CD4-positive, alpha-beta T cell (primary cell): Measurements from ENCODE around the gene AP1M1. TPM values are rescaled to one million over a fixed set of nuclear protein-coding genes. Genes with fewer than 3 reads are reported as not detected.

Experiments
- ATAC-seq: fragments of 200-7000 bp; cut with Tn5 transposase; one replicate; pipeline ENCODE4 v1.10.0; 2022; ENCODE audit warnings: mild to moderate bottlenecking; ENCODE audit not compliant: poor library complexity
- CTCF ChIA-PET: fragments of 350-600 bp; sonication (Branson Sonifier 250); formaldehyde crosslinking; loops from one replicate; lab custom pipeline; 2021; ENCODE audit warnings: antibody characterized with exemption, inconsistent platforms; lab: Charles Lee
- POLR2A ChIA-PET: fragments of 350-600 bp; sonication (Branson Sonifier 250); formaldehyde crosslinking; loops from one replicate; lab custom pipeline; 2021; ENCODE audit warnings: antibody characterized with exemption, inconsistent platforms; lab: Charles Lee
- DNase-seq, 14 experiments: peaks; one replicate each; pipeline ENCODE4 v3.0.0-alpha.2; 2013 to 2020; ENCODE audit warnings: mixed read lengths in 2 of 14
- H3K27ac ChIP-seq, 2 donors: one replicate each; pipeline versions ENCODE4 v1.5.1 to v1.7.0; 2013; ENCODE audit warnings: low read length in 2 of 2, low read depth in 1 of 2, mild to moderate bottlenecking in 1 of 2
- H3K27me3 ChIP-seq, 2 experiments: 1 replicate in 1 of 2; 2 replicates in 1 of 2; pipeline versions ENCODE4 v1.6.1 to v1.7.0; 2013; ENCODE audit warnings: low read length in 2 of 2, control low read depth in 1 of 2, mild to moderate bottlenecking in 1 of 2, moderate library complexity in 1 of 2; ENCODE audit not compliant: insufficient read depth in 2 of 2, control insufficient read depth in 1 of 2
- H3K36me3 ChIP-seq: one replicate; pipeline ENCODE4 v1.6.1; 2013; ENCODE audit warnings: low read length, control low read depth; ENCODE audit not compliant: insufficient read depth
- H3K4me1 ChIP-seq: one replicate; pipeline ENCODE4 v1.6.1; 2013; ENCODE audit warnings: low read length, control low read depth; ENCODE audit not compliant: insufficient read depth
- H3K4me3 ChIP-seq: one replicate; pipeline ENCODE4 v1.5.1; 2013; ENCODE audit warnings: mild to moderate bottlenecking, low read length, moderate library complexity
- H3K9me3 ChIP-seq, 2 experiments: 1 replicate in 1 of 2; 2 replicates in 1 of 2; pipeline versions ENCODE4 v1.6.1 to v1.7.0; 2013; ENCODE audit warnings: low read length in 2 of 2, mild to moderate bottlenecking in 2 of 2, control low read depth in 1 of 2, moderate library complexity in 1 of 2; ENCODE audit not compliant: control insufficient read depth in 1 of 2, insufficient read depth in 1 of 2
- H3K27ac Mint-ChIP-seq: one replicate; pipeline ENCODE4 v1.8.0; 2020; ENCODE audit warnings: mixed read lengths
- H3K27me3 Mint-ChIP-seq: one replicate; pipeline ENCODE4 v1.8.0; 2021; ENCODE audit warnings: mixed read lengths
- H3K36me3 Mint-ChIP-seq: one replicate; pipeline ENCODE4 v1.8.0; 2021; ENCODE audit warnings: low read depth, mixed read lengths
- H3K4me1 Mint-ChIP-seq: one replicate; pipeline ENCODE4 v1.8.0; 2021; ENCODE audit warnings: low read depth, mixed read lengths
- H3K4me3 Mint-ChIP-seq: one replicate; pipeline ENCODE4 v1.8.0; 2020; ENCODE audit warnings: mild to moderate bottlenecking, mixed read lengths
- H3K9me3 Mint-ChIP-seq: one replicate; pipeline ENCODE4 v1.8.0; 2020; ENCODE audit warnings: mixed read lengths
- intact Hi-C, 2 experiments: fragments of 100-400 bp; cut with DNase I in 1 of 2; cut with micrococcal nuclease in 1 of 2; formaldehyde crosslinking; loops; one replicate each; pipeline versions ENCODE4 v1.15.1 to v1.9.0; 2023 to 2025; cut with DNase I, micrococcal nuclease
- total RNA-seq, 174 experiments: library from RNA in 2 of 174; stranded (reverse) in 2 of 174; gene quantifications; one replicate each; pipeline ENCODE4 v1.2.3 and lab custom pipeline; 2021 to 2026
- TF ChIP-seq, protein P1 (sequence below): fragments of 200-600 bp; IDR thresholded peaks from one replicate; pipeline ENCODE4 v1.8.0; 2022; ENCODE audit warnings: antibody characterized with exemption, mild to moderate bottlenecking

Gene AP1M1
- total RNA-seq, 2 experiments from 2014 or later: 52.1 to 58.3 TPM

- peaks cover 6% of the 10 kb centered on the region for H3K9me3 Mint-ChIP-seq
- Histone ChIP-seq H3K27me3 (no peaks in the 10 kb centered on the region), H3K9me3 (peaks cover 27 to 30% of the 10 kb centered on the region in 2 experiments), H3K36me3 (peaks cover 92% of the 10 kb centered on the region), H3K27ac (no peak overlapping the region), H3K4me1 (peaks cover 12% of the 10 kb centered on the region), H3K4me3 (no peak overlapping the region)
- no peaks in the 10 kb centered on the region for H3K27me3 Mint-ChIP-seq
- H3K27ac Mint-ChIP-seq: no peak overlapping the region
- ChIA-PET CTCF (no interaction called here), POLR2A (interaction anchor here (0.7 to 1.3 kb wide), 3 partner anchors 11 to 147 kb away, joined by 3 read pairs; partner anchors contain the start of gene KLF2)
- H3K36me3 Mint-ChIP-seq: peaks cover 77% of the 10 kb centered on the region
- peaks cover 14% of the 10 kb centered on the region for H3K4me1 Mint-ChIP-seq
- intact Hi-C loops: no loop called here
- H3K4me3 Mint-ChIP-seq: no peak overlapping the region
- ATAC-seq (no peak), DNase-seq (no peak)
- TF ChIP-seq, protein P1, sequence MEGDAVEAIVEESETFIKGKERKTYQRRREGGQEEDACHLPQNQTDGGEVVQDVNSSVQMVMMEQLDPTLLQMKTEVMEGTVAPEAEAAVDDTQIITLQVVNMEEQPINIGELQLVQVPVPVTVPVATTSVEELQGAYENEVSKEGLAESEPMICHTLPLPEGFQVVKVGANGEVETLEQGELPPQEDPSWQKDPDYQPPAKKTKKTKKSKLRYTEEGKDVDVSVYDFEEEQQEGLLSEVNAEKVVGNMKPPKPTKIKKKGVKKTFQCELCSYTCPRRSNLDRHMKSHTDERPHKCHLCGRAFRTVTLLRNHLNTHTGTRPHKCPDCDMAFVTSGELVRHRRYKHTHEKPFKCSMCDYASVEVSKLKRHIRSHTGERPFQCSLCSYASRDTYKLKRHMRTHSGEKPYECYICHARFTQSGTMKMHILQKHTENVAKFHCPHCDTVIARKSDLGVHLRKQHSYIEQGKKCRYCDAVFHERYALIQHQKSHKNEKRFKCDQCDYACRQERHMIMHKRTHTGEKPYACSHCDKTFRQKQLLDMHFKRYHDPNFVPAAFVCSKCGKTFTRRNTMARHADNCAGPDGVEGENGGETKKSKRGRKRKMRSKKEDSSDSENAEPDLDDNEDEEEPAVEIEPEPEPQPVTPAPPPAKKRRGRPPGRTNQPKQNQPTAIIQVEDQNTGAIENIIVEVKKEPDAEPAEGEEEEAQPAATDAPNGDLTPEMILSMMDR: no peak
These were observed 25.1 kb downstream of the AP1M1 start for GRCh38 chr19:16222806-16223205.

- ChIA-PET CTCF (no interaction called here), POLR2A (interaction anchor here (1.3 kb wide), 1 partner anchor 101 kb away, joined by 3 read pairs; the partner anchor contains the start of gene KLF2)
- no peak overlapping the region for H3K27ac ChIP-seq
- H3K4me3 Mint-ChIP-seq: no peak overlapping the region
- H3K9me3 ChIP-seq: peaks cover 27 to 30% of the 10 kb centered on the region in 2 experiments
- H3K4me1 ChIP-seq: peaks cover 3% of the 10 kb centered on the region
- peaks cover 5% of the 10 kb centered on the region for H3K4me1 Mint-ChIP-seq
- peaks cover 93% of the 10 kb centered on the region for H3K36me3 ChIP-seq
- no peaks in the 10 kb centered on the region for H3K27me3 Mint-ChIP-seq
- H3K27me3 ChIP-seq: no peaks in the 10 kb centered on the region
- peaks cover 77% of the 10 kb centered on the region for H3K36me3 Mint-ChIP-seq
- DNase-seq: peak in 1 of 14 experiments; percentile 27
- intact Hi-C loops: no loop called here
- H3K9me3 Mint-ChIP-seq: peaks cover 5% of the 10 kb centered on the region
- ATAC-seq: no peak
- TF ChIP-seq, protein P1: no peak
- H3K27ac Mint-ChIP-seq: no peak overlapping the region
- no peak overlapping the region for H3K4me3 ChIP-seq
These were observed 26.0 kb downstream of the AP1M1 start for GRCh38 chr19:16223746-16224145.

GRCh38 chr19:16224293-16225045 is 26.8 kb downstream of the AP1M1 start:
- no peak overlapping the region for H3K4me3 ChIP-seq
- ChIA-PET CTCF (no interaction called here), POLR2A (no interaction called here)
- Mint-ChIP-seq H3K9me3 (peaks cover 4% of the 10 kb centered on the region), H3K27ac (no peak overlapping the region), H3K4me1 (no peaks in the 10 kb centered on the region), H3K36me3 (peaks cover 77% of the 10 kb centered on the region), H3K4me3 (no peak overlapping the region), H3K27me3 (no peaks in the 10 kb centered on the region)
- ATAC-seq (no peak), DNase-seq (peak in 2 of 14 experiments; percentile 11 to 24)
- H3K36me3 ChIP-seq: peaks cover 97% of the 10 kb centered on the region
- H3K9me3 ChIP-seq: peaks cover 27 to 30% of the 10 kb centered on the region in 2 experiments
- intact Hi-C loops: no loop called here
- no peak overlapping the region for H3K27ac ChIP-seq
- peaks cover 3% of the 10 kb centered on the region for H3K4me1 ChIP-seq
- no peaks in the 10 kb centered on the region for H3K27me3 ChIP-seq
- TF ChIP-seq, protein P1: no peak
